GM18861 (cell line): ENCODE data around the gene NUDT11.
"Not testable (repeated sequence)": the region's sequence is repeated elsewhere in the genome, so short reads cannot be mapped to it uniquely, and the experiment has no call there.

Source experiments
- ATAC-seq: cut with Tn5 transposase; IDR thresholded peaks from one replicate; pipeline ENCODE4 v1.9.1; 2021; ENCODE audit not compliant: unreplicated experiment

The NUDT11 gene

GRCh38 chrX:51496501-51497291 is at the start of gene NUDT11:
NUDT11 (minus strand) TSS chrX:51496592; CDS start chrX:51496444, 148 bp downstream.
- ATAC-seq, result no peak

- ATAC-seq, result no peak
These were observed 24.0 kb upstream of the NUDT11 start for GRCh38 chrX:51520393-51520792.

GRCh38 chrX:51519131-51519530 is 22.7 kb upstream of the NUDT11 start:
- not testable (repeated sequence) for ATAC-seq

- ATAC-seq, result no peak
These were observed 11.2 kb upstream of the NUDT11 start for GRCh38 chrX:51507551-51507950.

- not testable (repeated sequence) for ATAC-seq
These were observed 497 bp downstream of the NUDT11 start for GRCh38 chrX:51495701-51496488.

GRCh38 chrX:51494409-51494808 is 2.0 kb downstream of the NUDT11 start:
- ATAC-seq, result no peak

- ATAC-seq, result no peak
These were observed 8.5 kb downstream of the NUDT11 start for GRCh38 chrX:51487960-51488267.

GRCh38 chrX:51484616-51485015 is 11.8 kb downstream of the NUDT11 start:
- ATAC-seq, result no peak

GRCh38 chrX:51482411-51482810 is 14.0 kb downstream of the NUDT11 start:
- not testable (repeated sequence) for ATAC-seq

GRCh38 chrX:51476930-51477329 is 19.5 kb downstream of the NUDT11 start:
- ATAC-seq, result no peak

- no peak for ATAC-seq
These were observed 33.1 kb downstream of the NUDT11 start for GRCh38 chrX:51463322-51463721.

GRCh38 chrX:51461053-51462044 is 35.0 kb downstream of the NUDT11 start:
- ATAC-seq, result peak; percentile 66

- ATAC-seq, result no peak
These were observed 37.3 kb downstream of the NUDT11 start for GRCh38 chrX:51459125-51459524.

- no peak for ATAC-seq
These were observed 39.6 kb downstream of the NUDT11 start for GRCh38 chrX:51456814-51457213.

GRCh38 chrX:51456246-51456645 is 40.1 kb downstream of the NUDT11 start:
- no peak for ATAC-seq

- ATAC-seq, result no peak
These were observed 56.0 kb downstream of the NUDT11 start for GRCh38 chrX:51440365-51440764.
